SU-DHL-6 (cell line): ENCODE results near the gene BLCAP.

Source experiments
- CTCF ChIP-seq: fragments of 200-600 bp; sonication (generic); IDR thresholded peaks from one replicate; pipeline ENCODE4 v1.5.1; 2017; ENCODE audit warnings: antibody characterized with exemption, mild to moderate bottlenecking, low read length, moderate library complexity; ENCODE audit not compliant: insufficient read depth, poor library complexity, severe bottlenecking
- EZH2phosphoT487 ChIP-seq: fragments of 200-600 bp; sonication (generic), shearing (Covaris generic); conservative IDR thresholded peaks from 2 replicates; pipeline ENCODE4 v1.6.1; 2018; ENCODE audit warnings: mild to moderate bottlenecking, antibody characterized with exemption, low read length, moderate library complexity, mixed read lengths

GRCh38 chr20:37526238-37526838 is 1.3 kb downstream of the BLCAP start:
- TF ChIP-seq CTCF (no peak), EZH2phosphoT487 (no peak)
